ENCODE measurements around the gene CACNA2D1. TPM values are rescaled to one million over a fixed set of nuclear protein-coding genes. Genes with fewer than 3 reads are reported as not detected.

The CACNA2D1 gene
- total and polyA plus RNA-seq, 12 donors: 10.5 to 60.9 (median 35.9) TPM

DNA sequence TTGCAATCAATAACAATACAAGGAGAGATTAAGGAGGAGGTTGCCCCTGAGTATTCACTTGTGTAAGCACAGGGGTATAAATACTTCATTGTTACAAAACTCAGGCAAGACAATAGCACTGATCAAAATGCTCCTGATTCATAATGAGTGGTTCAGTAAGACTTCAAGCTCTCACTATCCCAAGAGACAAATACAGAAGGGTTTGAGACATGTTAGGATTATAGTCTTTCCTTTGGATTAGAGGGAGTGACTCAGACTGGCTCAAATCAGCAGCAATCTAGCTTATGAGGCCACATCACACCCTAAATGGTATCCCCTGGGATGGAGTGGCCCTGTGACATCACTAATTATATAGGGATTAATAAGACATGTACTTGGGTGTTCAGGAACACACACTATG lies 506.5 kb downstream of the CACNA2D1 start:
- Histone ChIP-seq H3K36me3 (replicated peaks in 1 of 2) (no peaks in the 10 kb centered on the region), H3K4me3 (no peak overlapping the region), H3K27me3 (no peaks in the 10 kb centered on the region), H3K27ac (no peak overlapping the region), H3K4me1 (replicated peaks in 1 of 2) (no peaks in the 10 kb centered on the region), H3K9me3 (replicated peaks in 1 of 3) (no peaks in the 10 kb centered on the region)
- intact Hi-C loops (cut with DNase I): no loop called here
- DNase-seq: no peak
- TF ChIP-seq POLR2A (IDR thresholded peaks at IDR 0.05): no peak
- TF ChIP-seq, protein P1, sequence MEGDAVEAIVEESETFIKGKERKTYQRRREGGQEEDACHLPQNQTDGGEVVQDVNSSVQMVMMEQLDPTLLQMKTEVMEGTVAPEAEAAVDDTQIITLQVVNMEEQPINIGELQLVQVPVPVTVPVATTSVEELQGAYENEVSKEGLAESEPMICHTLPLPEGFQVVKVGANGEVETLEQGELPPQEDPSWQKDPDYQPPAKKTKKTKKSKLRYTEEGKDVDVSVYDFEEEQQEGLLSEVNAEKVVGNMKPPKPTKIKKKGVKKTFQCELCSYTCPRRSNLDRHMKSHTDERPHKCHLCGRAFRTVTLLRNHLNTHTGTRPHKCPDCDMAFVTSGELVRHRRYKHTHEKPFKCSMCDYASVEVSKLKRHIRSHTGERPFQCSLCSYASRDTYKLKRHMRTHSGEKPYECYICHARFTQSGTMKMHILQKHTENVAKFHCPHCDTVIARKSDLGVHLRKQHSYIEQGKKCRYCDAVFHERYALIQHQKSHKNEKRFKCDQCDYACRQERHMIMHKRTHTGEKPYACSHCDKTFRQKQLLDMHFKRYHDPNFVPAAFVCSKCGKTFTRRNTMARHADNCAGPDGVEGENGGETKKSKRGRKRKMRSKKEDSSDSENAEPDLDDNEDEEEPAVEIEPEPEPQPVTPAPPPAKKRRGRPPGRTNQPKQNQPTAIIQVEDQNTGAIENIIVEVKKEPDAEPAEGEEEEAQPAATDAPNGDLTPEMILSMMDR (IDR thresholded peaks at IDR 0.05): no peak

DNA sequence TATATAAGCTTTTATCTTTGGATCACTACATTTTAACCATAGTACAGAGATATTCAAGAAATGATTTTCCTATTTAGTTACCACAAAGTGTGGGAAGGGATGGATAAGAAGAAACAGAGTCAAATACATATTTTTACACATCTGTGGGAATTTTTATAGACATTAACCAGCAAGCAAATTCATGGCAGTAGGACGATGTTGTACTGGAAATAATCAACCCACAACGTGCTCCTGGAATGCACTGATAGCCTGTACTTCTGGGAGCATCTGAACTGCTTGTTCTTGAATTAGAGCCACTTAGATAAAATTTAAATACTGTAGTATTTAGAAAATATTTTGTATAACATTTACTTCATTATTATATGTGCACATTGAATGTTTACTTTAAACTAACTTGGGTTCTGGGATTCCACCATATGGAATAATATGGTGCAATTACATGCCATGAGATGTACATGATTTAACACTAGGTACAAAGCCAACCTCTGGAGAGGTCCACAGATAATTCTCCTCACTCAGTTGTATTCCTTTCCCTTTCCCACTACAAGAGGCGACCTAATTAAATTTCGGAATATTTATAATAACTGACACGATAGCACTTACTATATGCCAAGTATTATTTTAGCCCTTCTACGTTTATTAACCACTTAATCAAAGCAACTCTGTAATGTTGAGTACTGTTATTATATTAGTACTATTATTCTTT lies 508.8 kb downstream of the CACNA2D1 start:
- Histone ChIP-seq H3K36me3 (replicated peaks in 1 of 2) (no peaks in the 10 kb centered on the region), H3K4me3 (no peak overlapping the region), H3K27me3 (no peaks in the 10 kb centered on the region), H3K4me1 (replicated peaks in 1 of 2) (no peaks in the 10 kb centered on the region), H3K9me3 (replicated peaks in 1 of 3) (no peaks in the 10 kb centered on the region), H3K27ac (no peak overlapping the region)
- 73 to 77% (median 73%) methylated on average over 6 of the region's 6 CpGs for WGBS, 4 donors
- no peak for DNase-seq
- intact Hi-C loops (cut with DNase I): no loop called here
- no peak for TF ChIP-seq POLR2A (IDR thresholded peaks at IDR 0.05)
- TF ChIP-seq, protein P1 (IDR thresholded peaks at IDR 0.05): no peak

DNA sequence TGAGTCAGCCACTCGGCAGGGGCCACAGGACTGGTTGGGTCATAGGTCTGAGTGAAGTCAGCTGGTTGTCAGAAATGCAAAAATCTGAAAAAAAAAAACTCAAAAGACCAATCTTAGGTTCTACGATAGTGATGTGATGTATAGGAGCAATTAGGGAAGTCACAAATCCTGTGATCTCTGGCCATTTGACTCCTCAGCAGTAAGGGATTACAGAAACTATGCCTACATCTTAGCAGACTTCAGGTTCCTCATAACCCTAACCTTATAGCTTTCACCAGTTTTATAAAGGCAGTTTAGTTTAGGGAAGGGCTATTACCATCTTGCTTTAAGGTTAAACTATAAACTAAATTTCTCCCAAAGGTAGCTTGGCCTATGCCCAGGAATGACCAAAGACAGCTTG lies 510.6 kb downstream of the CACNA2D1 start:
- H3K36me3 ChIP-seq (replicated peaks in 1 of 2): no peaks in the 10 kb centered on the region
- no peak overlapping the region for H3K4me3 ChIP-seq
- 62 to 81% (median 73%) methylated on average over 2 of the region's 2 CpGs for WGBS, 4 donors
- TF ChIP-seq, protein P1 (IDR thresholded peaks at IDR 0.05): no peak
- TF ChIP-seq POLR2A (IDR thresholded peaks at IDR 0.05): no peak
- DNase-seq: no peak
- H3K27me3 ChIP-seq: no peaks in the 10 kb centered on the region
- no peaks in the 10 kb centered on the region for H3K9me3 ChIP-seq (replicated peaks in 1 of 3)
- intact Hi-C loops (cut with DNase I): no loop called here
- H3K4me1 ChIP-seq (replicated peaks in 1 of 2): no peaks in the 10 kb centered on the region
- no peak overlapping the region for H3K27ac ChIP-seq

DNA sequence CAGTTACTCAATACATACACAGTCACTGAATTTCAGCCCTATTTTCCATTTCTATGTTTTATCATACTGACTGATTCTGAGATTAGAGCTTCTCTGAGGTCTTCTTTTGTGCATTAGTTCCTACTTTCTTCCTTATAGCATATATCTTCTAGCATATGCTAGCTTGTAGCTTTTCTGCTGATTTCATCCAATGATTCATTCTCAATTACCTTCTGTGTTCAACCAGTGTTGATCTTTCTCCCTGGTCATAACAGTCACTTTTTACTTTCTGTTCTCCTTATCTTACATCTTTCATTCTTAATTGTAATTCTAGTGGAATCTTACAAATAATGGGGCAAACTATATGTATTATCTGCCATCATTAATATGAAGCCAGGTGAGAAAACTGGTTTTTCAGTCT lies 514.2 kb downstream of the CACNA2D1 start:
- DNase-seq: no peak
- no peaks in the 10 kb centered on the region for H3K4me1 ChIP-seq (replicated peaks in 1 of 2)
- no peaks in the 10 kb centered on the region for H3K9me3 ChIP-seq (replicated peaks in 1 of 3)
- H3K36me3 ChIP-seq (replicated peaks in 1 of 2): no peaks in the 10 kb centered on the region
- H3K4me3 ChIP-seq: no peak overlapping the region
- no peaks in the 10 kb centered on the region for H3K27me3 ChIP-seq
- TF ChIP-seq POLR2A (IDR thresholded peaks at IDR 0.05): no peak
- TF ChIP-seq, protein P1 (IDR thresholded peaks at IDR 0.05): no peak
- no peak overlapping the region for H3K27ac ChIP-seq
- intact Hi-C loops (cut with DNase I): no loop called here
